ENCODE data around the gene TMEM158.

GRCh38 chr3:45275006-45275704 lies 49.1 kb upstream of the TMEM158 start:
- TF ChIP-seq CTCF (IDR thresholded peaks at IDR 0.05; ENCODE audit: low read depth, low read length), result no peak
- TF ChIP-seq POLR2A (IDR thresholded peaks at IDR 0.05; ENCODE audit: extremely low read depth, insufficient read length), result no peak
- TF ChIP-seq MAX (IDR thresholded peaks at IDR 0.05; ENCODE audit: low read depth, low read length), result no peak
- TF ChIP-seq MYC (IDR thresholded peaks at IDR 0.05; ENCODE audit: low read depth, low read length), result no peak
